22Rv1 (cell line): ENCODE data around the gene LAMA2.

Experiments
- H3K27ac ChIP-seq: fragments of 450-650 bp; 2 replicates; pipeline ENCODE4 v1.5.1; 2017
- CTCF ChIP-seq: fragments of 450-650 bp; IDR thresholded peaks from 2 replicates; pipeline ENCODE4 v1.5.1; 2017; ENCODE audit warnings: mild to moderate bottlenecking
- ZFX ChIP-seq: fragments of 450-650 bp; IDR thresholded peaks from 2 replicates; pipeline ENCODE4 v1.6.1; 2017; ENCODE audit warnings: antibody characterized with exemption, borderline replicate concordance

Gene LAMA2

GRCh38 chr6:129469070-129469662 lies 586.2 kb downstream of the LAMA2 start:
- TF ChIP-seq CTCF (no peak), ZFX (no peak)
- no peak overlapping the region for H3K27ac ChIP-seq

GRCh38 chr6:129472239-129472638 lies 589.3 kb downstream of the LAMA2 start:
- TF ChIP-seq CTCF (no peak), ZFX (no peak)

DNA sequence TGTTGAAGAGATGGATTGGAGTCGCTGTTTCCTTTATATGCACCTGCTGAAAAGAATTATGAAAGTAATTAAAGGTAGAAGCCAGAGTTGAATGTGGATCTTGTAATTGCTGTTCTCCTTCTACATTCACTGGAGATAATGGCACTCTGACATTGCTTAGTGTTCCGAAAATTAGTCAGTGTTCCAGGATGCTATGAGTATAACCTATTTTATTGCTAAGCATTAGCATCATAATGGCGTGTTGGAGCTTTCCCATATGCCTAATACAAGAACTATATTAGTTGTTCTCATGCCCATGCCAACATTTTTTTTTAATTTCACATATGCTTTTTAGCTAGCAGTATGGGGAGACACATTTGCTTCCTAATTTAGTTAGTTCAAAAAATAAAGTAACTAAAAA lies 590.6 kb downstream of the LAMA2 start:
- H3K27ac ChIP-seq = no peak overlapping the region
- TF ChIP-seq CTCF (no peak), ZFX (no peak)

More at GRCh38 chr6:129472239-129472638, 589.3 kb downstream of the LAMA2 start:
- H3K27ac ChIP-seq = no peak overlapping the region

- TF ChIP-seq CTCF = peak; percentile 26; the same call in 1 of the 2 replicates
- TF ChIP-seq ZFX = no peak
- H3K27ac ChIP-seq = peak overlapping the region; percentile 17; the same call in 1 of the 2 replicates
Measured at GRCh38 chr6:129475477-129476247, 592.7 kb downstream of the LAMA2 start.

DNA sequence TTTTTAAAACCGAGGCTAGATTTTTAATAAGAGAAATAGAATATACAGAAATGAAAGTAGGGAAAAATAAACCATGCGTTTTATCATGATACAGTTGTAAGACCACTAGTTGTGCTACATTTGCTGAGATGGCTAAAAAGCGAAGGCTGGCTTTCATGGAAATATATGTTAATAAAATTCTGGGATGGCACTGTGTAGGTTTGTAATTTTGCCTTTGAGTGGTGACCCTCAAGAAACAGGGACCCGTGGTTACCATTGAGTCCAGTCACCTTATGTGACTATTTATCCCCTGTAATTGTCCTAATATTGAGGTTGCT lies 593.3 kb downstream of the LAMA2 start:
- H3K27ac ChIP-seq = no peak overlapping the region

GRCh38 chr6:129476810-129477209 lies 593.9 kb downstream of the LAMA2 start:
- no peak overlapping the region for H3K27ac ChIP-seq
- TF ChIP-seq ZFX (no peak), CTCF (no peak)

More for the DNA sequence above, 593.3 kb downstream of the LAMA2 start:
- TF ChIP-seq ZFX (no peak), CTCF (no peak)

DNA sequence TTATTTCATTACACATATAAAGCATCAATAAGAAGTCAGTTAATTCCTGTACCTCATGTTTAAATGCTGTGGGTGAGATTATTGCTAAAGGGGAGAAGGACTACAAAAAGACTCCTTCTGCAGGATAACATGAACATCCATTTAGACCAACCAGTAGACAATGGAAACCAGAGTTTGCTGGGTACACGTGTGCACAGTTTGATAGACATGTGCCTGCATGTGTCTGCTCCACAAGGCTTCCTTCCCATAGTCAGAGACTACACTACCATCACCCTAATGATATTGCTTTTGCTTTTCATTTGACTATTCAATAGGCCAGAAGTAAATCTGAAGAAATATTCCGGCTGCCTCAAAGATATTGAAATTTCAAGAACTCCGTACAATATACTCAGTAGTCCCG lies 595.4 kb downstream of the LAMA2 start:
- TF ChIP-seq ZFX = no peak
- no peak for TF ChIP-seq CTCF

More for the DNA sequence above, 595.4 kb downstream of the LAMA2 start:
- H3K27ac ChIP-seq = no peak overlapping the region
